K562 (cell line): ENCODE measurements around the gene LIMS1. TPM values are rescaled to one million over a fixed set of nuclear protein-coding genes. Genes with fewer than 3 reads are reported as not detected.

Experiments used
- ATAC-seq: fragments of 200-7000 bp; cut with Tn5 transposase; 3 replicates; pipeline ENCODE4 v1.9.1; 2020; ENCODE audit warnings: moderate library complexity
- BruUV-seq: library from RNA; stranded (reverse); fragments of 400-500 nt; replicated peaks from 2 replicates; lab custom pipeline; 2021; lab: Mats Ljungman, UMichigan
- CTCF ChIA-PET: fragments of 300-600 bp; formaldehyde crosslinking; extraction: SDS; loops from one replicate; lab custom pipeline; 2021; ENCODE audit warnings: low intra/inter-chr PET ratio; lab: Yijun Ruan, JAX
- POLR2A ChIA-PET: fragments of 300-600, 350-650 bp; sonication (Branson Sonifier 250); formaldehyde crosslinking; extraction: SDS; loops from one replicate; lab custom pipeline; 2021; ENCODE audit warnings: antibody characterized with exemption, inconsistent platforms; lab: Yijun Ruan, JAX
- DNase-seq, 4 experiments: peaks; one replicate each; pipeline versions ENCODE4 v3.0.0 to v3.0.0-alpha.2; 2011 to 2018; ENCODE audit warnings: low spot score in 3 of 4, mixed read lengths in 3 of 4; ENCODE audit errors: extremely low read depth in 1 of 4
- FAIRE-seq: peaks from 2 replicates; lab custom pipeline; 2011; peaks lifted over from hg19 to GRCh38; lab: Jason Lieb, UNC
- H2AFZ ChIP-seq: 2 replicates; pipeline ENCODE4 v1.6.0; 2011; ENCODE audit warnings: low read depth, low read length, control low read depth, inconsistent platforms
- H3K27ac ChIP-seq: fragments of 200-600 bp; 3 replicates; pipeline ENCODE4 v1.8.0; 2011; ENCODE audit warnings: low read depth, mild to moderate bottlenecking, control low read depth, inconsistent platforms, low read length, moderate library complexity, mixed read lengths; ENCODE audit errors: extremely low read depth
- H3K27me3 ChIP-seq, 2 experiments: fragments of 300-600 bp in 1 of 2; 2 replicates in 1 of 2; 3 replicates in 1 of 2; pipeline versions ENCODE4 v1.6.0 to v1.8.0; 2011; ENCODE audit warnings: inconsistent platforms in 2 of 2, low read length in 2 of 2, mild to moderate bottlenecking in 1 of 2, mixed read lengths in 1 of 2, moderate library complexity in 1 of 2; ENCODE audit not compliant: control insufficient read depth in 2 of 2, insufficient read depth in 2 of 2
- H3K36me3 ChIP-seq: fragments of 300-600 bp; 3 replicates; pipeline ENCODE4 v1.8.0; 2011; ENCODE audit warnings: mild to moderate bottlenecking, low read length, inconsistent platforms; ENCODE audit not compliant: control insufficient read depth, insufficient read depth
- H3K4me1 ChIP-seq, 2 experiments: fragments of 200-600 bp in 1 of 2; replicated peaks in 1 of 2; 2 replicates in 1 of 2; 3 replicates in 1 of 2; pipeline versions ENCODE4 v1.5.1 to v1.8.0; 2011; ENCODE audit warnings: inconsistent platforms in 2 of 2, low read length in 2 of 2, mild to moderate bottlenecking in 1 of 2, mixed read lengths in 1 of 2, moderate library complexity in 1 of 2; ENCODE audit not compliant: control insufficient read depth in 2 of 2, insufficient read depth in 2 of 2
- H3K4me2 ChIP-seq: 2 replicates; pipeline ENCODE4 v1.6.1; 2011; ENCODE audit warnings: low read length, control low read depth, inconsistent platforms, mixed read lengths; ENCODE audit not compliant: insufficient read depth
- H3K4me3 ChIP-seq: fragments of 200-600 bp; sonication (generic), shearing (Covaris generic); 2 replicates; pipeline ENCODE4 v1.5.1; 2016; ENCODE audit warnings: control low read depth, inconsistent platforms
- H3K79me2 ChIP-seq: fragments of 200-600 bp; 3 replicates; pipeline ENCODE4 v1.8.0; 2011; ENCODE audit warnings: low read length, inconsistent platforms; ENCODE audit not compliant: control insufficient read depth, insufficient read depth
- H3K9ac ChIP-seq, 2 experiments: 2 replicates each; pipeline versions ENCODE4 v1.6.0 to v1.6.1; 2011; ENCODE audit warnings: low read depth in 2 of 2, low read length in 2 of 2, control low read depth in 1 of 2, inconsistent platforms in 1 of 2, mild to moderate bottlenecking in 1 of 2, mixed read lengths in 1 of 2; ENCODE audit not compliant: insufficient read depth in 1 of 2
- H3K9me1 ChIP-seq: one replicate; pipeline ENCODE4 v1.6.0; 2011; ENCODE audit warnings: inconsistent platforms, mild to moderate bottlenecking, low read length, moderate library complexity; ENCODE audit not compliant: control insufficient read depth, insufficient read depth
- H3K9me3 ChIP-seq: replicated peaks from 2 replicates; pipeline ENCODE4 v1.5.1; 2011; ENCODE audit warnings: low read depth, low read length, inconsistent platforms; ENCODE audit not compliant: control insufficient read depth, insufficient read depth
- H4K20me1 ChIP-seq: replicated peaks from 2 replicates; pipeline ENCODE4 v1.6.1; 2011; ENCODE audit warnings: low read length, inconsistent platforms, mixed read lengths; ENCODE audit not compliant: control insufficient read depth, insufficient read depth
- BACH1 ChIP-seq: fragments of 200-800 bp; sonication (Bioruptor generic); IDR thresholded peaks from 2 replicates; pipeline ENCODE4 v1.6.1; 2016; ENCODE audit warnings: missing genetic modification characterization, missing compliant biosample characterization
- CBFA2T2 ChIP-seq: fragments of 450-650 bp; conservative IDR thresholded peaks from 2 replicates; pipeline ENCODE4 v1.6.1; 2017; ENCODE audit warnings: mild to moderate bottlenecking
- DEAF1 ChIP-seq: fragments of 450-650 bp; formaldehyde crosslinking; IDR thresholded peaks from 2 replicates; pipeline ENCODE4 v1.4.0; 2020; ENCODE audit warnings: mild to moderate bottlenecking, moderate library complexity
- ELF4 ChIP-seq: fragments of 450-650 bp; formaldehyde crosslinking; IDR thresholded peaks from 2 replicates; pipeline ENCODE4 v1.4.0; 2022; ENCODE audit warnings: missing genetic modification characterization
- HDAC6 ChIP-seq: IDR thresholded peaks from 2 replicates; pipeline ENCODE4 v1.6.1; 2012; ENCODE audit warnings: low read depth, mild to moderate bottlenecking, control low read depth, inconsistent platforms, low read length, moderate library complexity
- NCOA2 ChIP-seq, 2 experiments: fragments of 450-650 bp; IDR thresholded peaks; 2 replicates each; pipeline ENCODE4 v1.6.1; 2018; ENCODE audit warnings: mild to moderate bottlenecking in 2 of 2, moderate library complexity in 1 of 2; ENCODE audit not compliant: partially characterized antibody in 2 of 2
- SMC3 ChIP-seq: conservative IDR thresholded peaks from 2 replicates; pipeline ENCODE4 v1.6.1; 2011; ENCODE audit warnings: low read depth, low read length, improper control_type of control experiment; ENCODE audit not compliant: insufficient read depth
- SNRNP70 ChIP-seq: fragments of 200-400 bp; formaldehyde crosslinking; optimal IDR thresholded peaks from 2 replicates; pipeline ENCODE3; 2017; ENCODE audit warnings: low read depth, low read length
- SREBF1 ChIP-seq: fragments of 150-350 bp; IDR thresholded peaks from 2 replicates; pipeline ENCODE4 v1.6.1; 2014; ENCODE audit warnings: antibody characterized with exemption, low read depth, low read length, borderline replicate concordance
- whole genome bisulfite sequencing: fragments of 100-300 bp; shearing (Covaris generic); methylation state at CpG from one replicate; pipeline ENCODE4 v1.1.6; 2016; ENCODE audit warnings: low coverage, mixed read lengths; ENCODE audit not compliant: insufficient coverage; ENCODE audit errors: missing lambda C conversion rate; 5-methylcytosine and 5-hydroxymethylcytosine counted together
- in situ Hi-C: fragments of 300-500 bp; cut with MboI; formaldehyde crosslinking; loops from 4 replicates; pipeline ENCODE4 v1.15.0; 2018; ENCODE audit warnings: inconsistent platforms, mixed read lengths
- intact Hi-C: fragments of 100-400 bp; cut with micrococcal nuclease; formaldehyde crosslinking; loops from 2 replicates; pipeline ENCODE4 v1.14.2; 2022
- polyA plus RNA-seq, 8 experiments: library from polyadenylated mRNA; depleted of rRNA in 4 of 8; stranded (reverse) in 5 of 8; unstranded in 3 of 8; fragments of >200 nt; fragmentation: Nextera tagmentation in 2 of 8; fragmentation: Illumina TruSeq in 1 of 8; extraction: Ambion mirVana in 2 of 8; extraction: Trizol in 1 of 8; gene quantifications; 2 replicates each; pipeline versions ENCODE4 v1.2.1 to v1.2.3, GENCODE V29; 2011 to 2014; ENCODE audit warnings: inconsistent platforms in 1 of 8, missing spikeins in 1 of 8
- total RNA-seq, 7 experiments: library from RNA; depleted of rRNA in 6 of 7; stranded (reverse); fragments of >200 nt in 6 of 7; fragmentation: Illumina TruSeq in 2 of 7; extraction: Trizol in 2 of 7; gene quantifications; 2 replicates each; pipeline versions ENCODE4 v1.2.1 to v1.2.3, GENCODE V29; 2011 to 2021; ENCODE audit warnings: low replicate concordance in 1 of 7
- TF ChIP-seq, protein P1 (sequence below): IDR thresholded peaks from 2 replicates; pipeline ENCODE4 v1.6.1; 2011; ENCODE audit warnings: borderline replicate concordance, low read depth, mild to moderate bottlenecking, moderate library complexity, low read length; ENCODE audit not compliant: insufficient read depth, poor library complexity, severe bottlenecking

Gene LIMS1
- total and polyA plus RNA-seq, 9 of the 15 experiments (the other 6 are each of a cell fraction or from before 2014, with no cell fraction given): 52.8 to 134 (median 81.0) TPM

DNA sequence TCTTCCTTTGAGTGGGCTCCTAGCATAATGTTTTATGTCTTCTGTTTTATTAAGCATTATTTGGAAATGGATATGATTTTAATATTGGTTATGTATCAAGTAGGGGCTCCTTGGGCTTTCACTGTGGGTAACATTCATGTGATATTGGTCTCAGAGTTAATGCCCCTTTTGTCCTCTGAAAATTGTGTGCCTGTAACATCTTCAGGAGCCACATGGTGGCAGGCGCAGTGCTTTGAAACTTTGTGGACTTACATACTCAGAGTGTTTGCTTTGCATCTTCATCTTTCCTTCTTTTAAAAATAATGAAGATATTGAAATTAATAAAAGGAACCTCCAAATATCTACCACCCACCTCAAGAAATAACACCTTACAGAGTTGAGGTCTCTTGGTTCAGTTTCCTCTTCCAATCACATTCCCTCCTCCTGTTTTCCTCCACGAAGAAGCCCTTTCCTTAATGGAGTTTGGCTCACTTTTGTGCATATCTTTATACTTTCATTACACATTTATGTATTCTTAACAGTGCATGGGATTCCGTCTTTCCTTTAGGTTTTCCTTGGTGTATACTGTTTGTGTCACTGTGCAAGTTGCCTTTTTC, 73.5 kb downstream of the LIMS1 start:
- H3K9me3 ChIP-seq: no peaks in the 10 kb centered on the region
- no peak overlapping the region; the same call in 2 of the 3 replicates for H3K27ac ChIP-seq
- WGBS: 55% methylated on average over 3 of the region's 3 CpGs
- H3K4me3 ChIP-seq: no peak overlapping the region
- H3K36me3 ChIP-seq: peaks cover 15% of the 10 kb centered on the region
- BruUV-seq: no TSS peak
- ChIA-PET POLR2A (no interaction called here), CTCF (interaction anchor here (3.0 kb wide), 1 partner anchor 28 kb away, joined by 27 read pairs; no protein-coding TSS in a partner anchor)
- DNase-seq (peak; percentile 45 to 74 (median 46)), FAIRE-seq (peak; percentile 89), ATAC-seq (peak; percentile 76)
- no peak overlapping the region for H2AFZ ChIP-seq
- no peak overlapping the region for H3K9ac ChIP-seq
- intact Hi-C loops (loop anchor here (1.0 to 10.0 kb wide), 2 partner anchors 28 to 117 kb away; no protein-coding TSS in a partner anchor), in situ Hi-C loops (no loop called here)
- H3K4me1 ChIP-seq: peaks cover 15 to 26% of the 10 kb centered on the region in 2 experiments
- peaks cover 90% of the 10 kb centered on the region for H3K79me2 ChIP-seq
- no peak overlapping the region for H3K4me2 ChIP-seq
- H3K27me3 ChIP-seq: no peaks in the 10 kb centered on the region
- no peaks in the 10 kb centered on the region for H3K9me1 ChIP-seq
- H4K20me1 ChIP-seq: 0 out of 2 replicates have a peak, but pooled peaks cover 6% of the 10 kb centered on the region
- no peak for TF ChIP-seq SNRNP70
- TF ChIP-seq HDAC6: no peak
- peak; percentile 66 for TF ChIP-seq DEAF1 (CRISPR knock-in tag)
- TF ChIP-seq, protein P1, sequence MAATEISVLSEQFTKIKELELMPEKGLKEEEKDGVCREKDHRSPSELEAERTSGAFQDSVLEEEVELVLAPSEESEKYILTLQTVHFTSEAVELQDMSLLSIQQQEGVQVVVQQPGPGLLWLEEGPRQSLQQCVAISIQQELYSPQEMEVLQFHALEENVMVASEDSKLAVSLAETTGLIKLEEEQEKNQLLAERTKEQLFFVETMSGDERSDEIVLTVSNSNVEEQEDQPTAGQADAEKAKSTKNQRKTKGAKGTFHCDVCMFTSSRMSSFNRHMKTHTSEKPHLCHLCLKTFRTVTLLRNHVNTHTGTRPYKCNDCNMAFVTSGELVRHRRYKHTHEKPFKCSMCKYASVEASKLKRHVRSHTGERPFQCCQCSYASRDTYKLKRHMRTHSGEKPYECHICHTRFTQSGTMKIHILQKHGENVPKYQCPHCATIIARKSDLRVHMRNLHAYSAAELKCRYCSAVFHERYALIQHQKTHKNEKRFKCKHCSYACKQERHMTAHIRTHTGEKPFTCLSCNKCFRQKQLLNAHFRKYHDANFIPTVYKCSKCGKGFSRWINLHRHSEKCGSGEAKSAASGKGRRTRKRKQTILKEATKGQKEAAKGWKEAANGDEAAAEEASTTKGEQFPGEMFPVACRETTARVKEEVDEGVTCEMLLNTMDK: no peak
- no peak for TF ChIP-seq SREBF1
- no peak for TF ChIP-seq CBFA2T2
- TF ChIP-seq SMC3: peak; percentile 79; the same call in 1 of the 2 replicates
- TF ChIP-seq NCOA2 (IDR thresholded peaks at IDR 0.05; ENCODE audit: partially characterized antibody in 2 of 2): no peak
- no peak for TF ChIP-seq BACH1 (tag)
- TF ChIP-seq ELF4 (CRISPR knock-in tag): no peak
